ENCODE results near the gene STH.

STH gene

DNA sequence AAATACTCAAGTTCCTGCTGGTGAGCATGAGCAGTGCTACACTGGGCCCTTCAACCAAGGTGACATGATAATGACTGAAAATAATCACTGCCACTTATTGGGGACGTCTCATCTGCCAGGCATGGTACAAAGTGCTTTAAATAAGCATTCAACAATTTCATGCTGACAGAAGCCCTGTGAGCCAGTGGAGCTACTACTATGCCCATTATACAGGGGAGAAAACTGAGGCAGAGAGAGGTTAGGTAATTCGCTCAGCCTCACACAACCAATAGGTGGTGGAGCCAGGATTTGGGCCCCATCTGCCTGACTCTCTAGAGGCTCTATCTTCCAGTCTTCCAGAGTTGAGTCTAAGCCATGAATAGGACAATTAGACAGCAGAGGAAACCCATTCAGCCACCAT is 30.3 kb upstream of the STH start:
- no peak for DNase-seq

DNA sequence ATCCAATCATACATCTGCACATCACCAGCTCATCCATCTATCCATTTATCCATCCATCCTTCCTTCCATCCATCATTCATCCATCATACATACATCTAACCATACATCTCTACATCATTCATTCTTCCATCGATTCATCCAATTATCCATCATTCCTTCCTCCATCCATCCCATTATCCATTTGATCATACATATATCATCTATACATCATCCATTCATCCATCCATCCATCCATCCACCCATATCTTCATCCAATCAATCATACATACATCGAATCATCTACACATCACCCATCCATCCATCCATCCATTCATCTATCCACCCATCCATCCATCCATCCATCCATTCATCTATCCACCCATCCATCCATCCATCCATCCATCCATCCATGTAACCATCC is 29.3 kb upstream of the STH start:
- DNase-seq = no peak

DNA sequence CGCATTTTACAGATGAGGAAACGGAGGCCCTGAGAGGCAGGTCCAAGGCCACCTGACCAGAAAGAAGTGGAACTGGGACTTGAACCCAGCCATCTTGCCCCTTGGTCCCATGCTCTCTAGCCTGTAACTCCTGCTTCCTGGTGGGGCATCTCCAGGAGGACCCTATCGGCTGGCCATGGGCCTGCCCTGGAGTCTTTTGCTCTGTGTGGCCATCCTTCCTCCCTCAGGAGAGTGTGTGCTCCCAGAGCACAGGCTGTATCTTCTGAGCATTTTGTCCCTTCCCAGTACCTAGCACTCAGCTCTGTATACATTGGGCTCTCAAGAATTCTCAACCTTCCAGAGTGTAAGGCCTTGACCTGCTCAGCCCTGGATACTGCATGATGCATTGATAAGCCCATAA is 28.4 kb upstream of the STH start:
- no peak for DNase-seq

DNA sequence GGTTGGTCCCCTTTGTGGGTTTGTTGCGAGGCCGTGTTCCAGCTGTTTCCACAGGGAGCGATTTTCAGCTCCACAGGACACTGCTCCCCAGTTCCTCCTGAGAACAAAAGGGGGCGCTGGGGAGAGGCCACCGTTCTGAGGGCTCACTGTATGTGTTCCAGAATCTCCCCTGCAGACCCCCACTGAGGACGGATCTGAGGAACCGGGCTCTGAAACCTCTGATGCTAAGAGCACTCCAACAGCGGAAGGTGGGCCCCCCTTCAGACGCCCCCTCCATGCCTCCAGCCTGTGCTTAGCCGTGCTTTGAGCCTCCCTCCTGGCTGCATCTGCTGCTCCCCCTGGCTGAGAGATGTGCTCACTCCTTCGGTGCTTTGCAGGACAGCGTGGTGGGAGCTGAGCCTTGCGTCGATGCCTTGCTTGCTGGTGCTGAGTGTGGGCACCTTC is 27.3 kb upstream of the STH start:
- DNase-seq = no peak

DNA sequence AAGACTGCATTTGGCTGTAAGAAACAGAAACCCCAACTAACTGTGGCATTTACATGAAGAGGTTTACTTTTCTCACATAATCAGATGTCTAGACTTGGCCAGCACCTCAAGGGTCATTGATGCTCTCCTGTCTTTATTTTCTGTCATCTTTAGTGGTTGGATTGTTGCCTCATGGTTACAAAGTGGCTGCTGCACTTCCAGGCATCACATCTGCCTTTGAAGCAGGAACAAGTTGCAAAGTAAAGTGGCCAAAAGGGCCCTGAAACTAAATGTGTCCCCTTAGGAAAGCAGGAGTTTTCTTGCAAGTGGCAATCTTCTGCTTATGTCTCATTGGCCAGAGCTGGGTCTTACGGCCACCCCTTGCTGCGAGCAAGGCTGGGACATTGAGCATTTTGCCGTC is 26.5 kb upstream of the STH start:
- no peak for DNase-seq

DNA sequence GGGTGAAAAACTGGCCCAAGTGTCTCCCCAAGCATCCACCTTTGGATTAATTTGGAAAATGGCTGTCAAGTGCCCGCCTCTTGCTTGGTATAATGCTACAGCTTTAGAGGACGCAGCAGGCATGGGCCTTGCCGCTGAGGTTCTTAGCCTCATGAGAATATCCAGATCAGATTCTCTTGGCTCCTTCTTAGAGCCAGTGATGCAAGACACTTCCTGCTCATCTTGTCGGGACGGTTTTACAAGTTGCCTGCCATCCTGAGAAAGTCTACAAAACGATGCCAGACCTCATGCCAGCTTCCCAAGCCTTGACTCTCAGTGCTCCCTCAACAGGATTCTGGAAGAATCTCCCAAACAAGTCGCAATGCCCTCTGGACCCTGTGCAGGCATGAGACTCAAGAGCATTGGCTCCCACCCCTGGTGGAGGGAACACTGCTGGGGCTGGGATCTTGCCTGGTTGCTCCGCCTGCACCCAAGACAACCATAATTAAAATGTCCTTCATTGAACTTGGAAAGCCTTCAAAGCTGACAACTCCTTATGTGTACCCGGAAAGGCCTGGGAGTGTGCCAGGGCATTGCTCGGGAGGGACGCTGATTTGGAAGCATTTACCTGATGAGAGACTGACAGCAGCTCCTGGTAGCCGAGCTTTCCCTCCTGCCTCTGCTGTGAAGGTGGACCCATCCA is 25.8 kb upstream of the STH start:
- no peak for DNase-seq

DNA sequence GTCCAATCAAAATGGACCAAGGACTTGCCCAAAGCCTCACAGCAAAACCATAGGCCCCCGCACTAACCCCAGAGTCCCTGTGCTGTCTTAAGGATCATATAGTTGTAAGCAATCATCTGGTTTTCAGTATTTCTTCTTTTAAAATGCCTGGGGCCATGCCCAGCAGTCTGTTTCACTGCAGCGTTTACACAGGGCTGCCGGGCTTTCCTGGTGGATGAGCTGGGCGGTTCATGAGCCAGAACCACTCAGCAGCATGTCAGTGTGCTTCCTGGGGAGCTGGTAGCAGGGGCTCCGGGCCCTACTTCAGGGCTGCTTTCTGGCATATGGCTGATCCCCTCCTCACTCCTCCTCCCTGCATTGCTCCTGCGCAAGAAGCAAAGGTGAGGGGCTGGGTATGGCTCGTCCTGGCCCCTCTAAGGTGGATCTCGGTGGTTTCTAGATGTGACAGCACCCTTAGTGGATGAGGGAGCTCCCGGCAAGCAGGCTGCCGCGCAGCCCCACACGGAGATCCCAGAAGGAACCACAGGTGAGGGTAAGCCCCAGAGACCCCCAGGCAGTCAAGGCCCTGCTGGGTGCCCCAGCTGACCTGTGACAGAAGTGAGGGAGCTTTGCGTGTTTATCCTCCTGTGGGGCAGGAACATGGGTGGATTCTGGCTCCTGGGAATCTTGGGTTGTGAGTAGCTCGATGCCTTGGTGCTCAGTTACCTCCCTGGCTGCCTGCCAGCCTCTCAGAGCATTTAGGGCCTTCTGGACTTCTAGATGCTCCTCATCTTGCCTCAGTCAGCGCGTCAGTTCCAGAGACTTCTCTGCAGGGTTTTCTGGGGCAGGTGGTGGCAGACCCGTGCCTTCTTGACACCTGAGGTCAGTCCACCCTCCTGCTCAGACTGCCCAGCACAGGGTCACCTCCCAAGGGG is 24.8 kb upstream of the STH start:
- DNase-seq = no peak

DNA sequence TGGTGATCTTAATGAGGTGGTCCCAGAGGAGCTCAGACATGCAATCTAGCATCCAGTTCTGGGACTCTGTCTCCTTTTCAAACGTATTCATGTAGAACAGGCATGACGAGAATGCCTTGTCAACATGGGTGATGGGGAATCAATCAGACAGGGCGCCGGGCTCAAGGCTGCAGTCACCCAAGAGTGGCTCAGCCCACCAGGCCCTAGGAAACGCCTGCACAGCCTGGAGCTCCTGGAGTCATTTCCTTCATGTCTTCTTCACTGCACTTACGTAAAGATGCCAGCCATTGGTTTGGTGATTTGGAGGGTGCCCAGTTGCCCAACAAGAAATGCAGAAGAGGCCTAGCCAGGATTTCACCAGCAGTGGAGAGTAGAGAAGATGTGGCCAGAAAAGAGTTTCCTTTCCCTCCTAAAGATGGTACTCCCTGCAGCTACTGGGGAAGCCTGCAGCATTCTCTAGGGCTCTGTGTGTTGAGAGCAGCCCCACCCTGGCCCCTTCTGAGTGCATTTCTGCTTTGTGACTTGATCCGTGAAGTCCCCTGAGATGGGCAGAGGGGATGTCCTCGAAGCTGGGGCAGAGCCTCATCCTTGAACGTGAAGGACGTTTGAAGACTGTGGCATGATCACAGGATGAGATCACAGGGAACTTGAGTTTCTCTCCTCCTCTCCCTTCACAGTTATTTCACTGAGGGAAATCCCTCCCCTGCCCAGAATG is 24.0 kb upstream of the STH start:
- no peak for DNase-seq

DNA sequence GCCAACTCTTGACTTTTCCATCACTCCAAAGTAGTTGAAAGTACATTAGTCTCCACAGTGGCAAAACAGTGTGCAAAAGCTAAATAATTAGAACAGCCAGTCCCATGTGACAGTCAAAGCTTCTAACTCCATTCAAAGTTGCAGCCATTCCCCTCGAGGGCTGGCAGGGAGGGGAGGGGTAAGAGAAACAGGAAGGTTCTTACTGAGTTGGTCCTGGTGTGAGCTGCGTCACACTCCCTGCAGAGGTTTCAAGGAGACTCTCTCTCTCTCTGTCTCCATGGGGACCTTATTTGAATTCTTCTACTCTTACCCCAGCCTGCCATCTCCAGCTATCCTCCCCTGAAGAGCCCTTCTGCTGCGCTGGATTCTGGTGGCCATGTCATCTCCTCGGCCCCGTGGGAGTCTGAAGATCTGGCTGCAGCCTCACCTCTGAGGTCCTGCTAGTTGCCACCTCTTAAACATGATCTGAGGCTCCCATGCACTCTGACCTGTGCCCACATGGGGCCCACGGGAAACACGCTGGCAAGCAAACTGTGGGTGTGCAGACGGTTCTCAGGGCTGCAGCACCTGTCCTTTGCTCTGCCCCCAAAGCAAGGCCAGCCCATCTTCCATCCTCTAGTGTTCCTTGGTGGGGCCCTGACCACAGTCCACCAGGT is 23.3 kb upstream of the STH start:
- no peak for DNase-seq

DNA sequence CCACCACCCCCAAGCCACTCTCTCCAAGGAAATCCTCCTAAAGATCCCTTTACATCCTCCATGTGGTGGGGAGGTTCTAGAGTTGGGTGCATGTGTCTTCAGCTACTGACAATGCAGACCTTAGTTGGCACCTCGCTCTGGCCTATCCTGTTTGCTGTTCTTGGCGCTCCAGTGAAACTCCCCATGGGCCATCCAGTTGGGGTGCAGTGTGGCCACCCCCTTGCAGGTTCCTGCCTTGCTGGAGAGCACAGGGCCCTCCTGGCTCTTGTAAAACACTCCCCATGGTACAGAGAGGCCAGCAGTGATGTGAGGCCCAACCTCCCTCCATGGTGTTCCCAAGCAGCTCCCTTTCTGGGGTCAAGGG is 22.7 kb upstream of the STH start:
- no peak for DNase-seq

DNA sequence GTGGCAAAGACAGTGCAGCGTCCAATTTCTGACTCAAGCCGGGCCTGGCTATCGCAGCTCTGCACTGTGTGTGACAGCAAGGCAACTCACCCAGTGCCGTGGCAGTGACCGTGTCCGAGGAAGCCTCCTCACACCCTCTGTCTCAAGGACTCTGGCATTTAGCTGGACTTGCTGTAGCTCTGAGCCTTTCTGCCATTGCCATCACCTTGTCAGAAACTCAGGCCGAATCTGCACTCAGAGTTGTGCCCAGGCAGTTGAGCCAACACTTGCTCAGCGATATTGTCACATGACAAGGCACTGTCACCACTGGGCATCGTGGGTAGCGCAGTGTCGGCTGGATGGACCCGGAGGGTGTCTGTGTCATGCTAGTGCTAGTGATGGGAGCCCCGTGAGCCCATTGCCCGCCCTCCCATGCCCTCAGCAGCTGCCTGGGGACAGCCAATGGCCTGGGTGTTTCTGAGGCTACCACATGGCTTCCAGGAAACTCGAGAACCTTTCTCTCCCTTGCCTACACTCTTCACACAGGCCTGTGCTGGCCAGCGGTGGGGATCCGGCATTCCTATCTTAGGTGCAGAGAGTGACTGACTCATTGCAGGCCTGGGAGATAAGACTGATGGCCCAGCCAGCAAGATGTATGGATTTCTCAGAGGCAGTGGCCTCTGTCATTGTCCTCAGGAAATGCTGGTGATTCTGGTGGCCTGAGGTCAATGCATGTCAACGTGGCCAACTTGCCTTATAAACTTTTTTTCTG is 22.1 kb upstream of the STH start:
- DNase-seq = no peak

DNA sequence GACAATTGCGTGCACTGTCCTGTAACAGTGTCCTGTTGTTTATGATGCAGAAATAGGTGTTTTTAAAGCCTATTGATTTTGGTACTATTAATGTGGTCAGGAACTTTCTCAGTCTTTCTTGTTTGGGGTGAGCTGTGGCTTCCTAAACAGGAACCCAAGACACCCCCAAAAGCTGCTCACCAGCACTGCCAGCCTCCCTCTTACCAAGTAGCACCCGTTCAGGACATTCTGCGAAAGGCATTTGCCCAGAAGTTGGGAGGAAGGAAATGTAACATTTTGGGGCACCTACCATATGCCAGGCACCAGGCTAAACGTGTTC is 21.6 kb upstream of the STH start:
- DNase-seq = no peak

DNA sequence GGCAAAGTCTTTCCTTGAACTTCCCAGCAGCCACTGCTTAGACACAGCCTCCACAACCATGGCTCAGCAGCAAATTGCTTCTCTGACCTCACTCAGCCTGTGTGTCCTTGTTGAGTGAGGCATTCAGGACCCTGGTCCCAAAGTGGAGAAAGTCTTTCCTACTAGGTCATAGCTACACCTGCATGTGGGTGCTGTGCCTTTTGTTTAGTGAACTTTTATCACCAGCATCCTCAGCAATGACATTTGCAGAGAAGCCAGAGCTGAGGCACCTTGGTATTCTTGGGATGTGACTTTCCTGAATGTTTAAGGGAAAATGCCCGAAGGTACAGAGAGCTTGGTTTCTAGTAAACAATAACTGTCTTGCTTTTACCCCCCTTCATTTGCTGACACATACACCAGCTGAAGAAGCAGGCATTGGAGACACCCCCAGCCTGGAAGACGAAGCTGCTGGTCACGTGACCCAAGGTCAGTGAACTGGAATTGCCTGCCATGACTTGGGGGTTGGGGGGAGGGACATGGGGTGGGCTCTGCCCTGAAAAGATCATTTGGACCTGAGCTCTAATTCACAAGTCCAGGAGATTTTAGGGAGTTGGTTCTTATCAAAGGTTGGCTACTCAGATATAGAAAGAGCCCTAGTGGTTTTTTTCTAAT is 20.9 kb upstream of the STH start:
- no peak for DNase-seq

DNA sequence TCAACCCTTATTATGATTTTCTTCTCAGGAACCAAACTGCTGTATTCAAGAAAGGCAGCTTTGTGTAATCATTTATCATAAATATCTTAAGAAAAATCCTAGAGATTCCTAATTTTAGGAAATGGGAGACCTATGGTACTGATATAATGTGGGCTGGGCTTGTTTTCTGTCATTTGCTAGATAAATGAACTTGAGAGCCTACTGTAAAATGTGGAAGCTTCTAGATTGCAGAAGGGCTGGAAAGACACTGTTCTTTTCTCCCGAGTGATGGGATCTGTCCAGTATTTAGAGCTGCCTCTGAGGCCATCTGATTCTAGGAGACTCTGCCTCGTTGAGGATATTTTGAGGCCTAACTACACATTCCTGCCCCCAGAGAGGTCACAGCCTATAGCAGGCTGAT is 19.9 kb upstream of the STH start:
- no peak for DNase-seq

DNA sequence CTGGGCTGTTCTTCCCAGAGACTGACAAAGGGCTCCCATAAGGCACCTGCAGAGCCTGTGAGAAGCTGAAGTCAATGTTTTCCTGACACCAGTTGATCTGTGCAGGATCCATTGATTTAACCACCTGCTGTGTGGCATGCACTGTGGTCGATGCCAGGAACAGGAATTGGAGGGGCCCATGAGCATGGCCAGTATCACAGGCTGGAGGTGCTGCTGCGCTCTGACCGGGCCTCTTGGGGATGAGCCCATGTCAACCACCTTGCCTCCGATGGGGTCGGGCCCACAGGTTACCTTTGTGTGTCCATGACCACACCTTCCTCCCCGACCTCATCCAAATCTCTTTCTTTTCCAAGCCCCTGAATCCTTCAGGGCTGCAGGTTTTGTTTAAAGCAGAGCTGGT is 18.2 kb upstream of the STH start:
- DNase-seq = no peak

DNA sequence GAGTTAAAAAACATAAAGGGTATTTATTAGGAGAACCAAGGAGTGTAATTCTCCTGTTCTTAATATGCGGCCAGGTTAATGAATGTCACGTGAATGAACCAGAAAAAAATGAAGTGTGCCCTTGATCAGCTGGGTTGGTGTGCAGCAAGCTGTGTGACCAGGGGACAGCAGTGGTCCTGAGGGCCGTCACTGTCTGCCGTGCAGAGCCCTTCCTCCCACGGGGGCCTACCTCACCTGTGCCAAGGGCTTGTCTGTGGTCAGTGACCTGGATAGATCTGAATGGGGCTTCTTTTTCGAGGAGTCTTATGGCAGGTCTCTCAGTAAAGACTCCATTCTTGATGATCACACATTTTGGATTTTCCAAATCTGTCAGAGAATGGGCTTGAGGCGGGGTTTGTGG is 17.7 kb upstream of the STH start:
- no peak for DNase-seq

DNA sequence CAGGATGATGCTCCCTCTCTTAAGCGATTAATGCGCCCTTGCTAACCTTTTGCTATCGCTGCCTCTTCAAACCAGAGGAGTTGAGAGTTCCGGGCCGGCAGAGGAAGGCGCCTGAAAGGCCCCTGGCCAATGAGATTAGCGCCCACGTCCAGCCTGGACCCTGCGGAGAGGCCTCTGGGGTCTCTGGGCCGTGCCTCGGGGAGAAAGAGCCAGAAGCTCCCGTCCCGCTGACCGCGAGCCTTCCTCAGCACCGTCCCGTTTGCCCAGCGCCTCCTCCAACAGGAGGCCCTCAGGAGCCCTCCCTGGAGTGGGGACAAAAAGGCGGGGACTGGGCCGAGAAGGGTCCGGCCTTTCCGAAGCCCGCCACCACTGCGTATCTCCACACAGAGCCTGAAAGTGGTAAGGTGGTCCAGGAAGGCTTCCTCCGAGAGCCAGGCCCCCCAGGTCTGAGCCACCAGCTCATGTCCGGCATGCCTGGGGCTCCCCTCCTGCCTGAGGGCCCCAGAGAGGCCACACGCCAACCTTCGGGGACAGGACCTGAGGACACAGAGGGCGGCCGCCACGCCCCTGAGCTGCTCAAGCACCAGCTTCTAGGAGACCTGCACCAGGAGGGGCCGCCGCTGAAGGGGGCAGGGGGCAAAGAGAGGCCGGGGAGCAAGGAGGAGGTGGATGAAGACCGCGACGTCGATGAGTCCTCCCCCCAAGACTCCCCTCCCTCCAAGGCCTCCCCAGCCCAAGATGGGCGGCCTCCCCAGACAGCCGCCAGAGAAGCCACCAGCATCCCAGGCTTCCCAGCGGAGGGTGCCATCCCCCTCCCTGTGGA is 16.0 kb upstream of the STH start:
- DNase-seq = no peak

DNA sequence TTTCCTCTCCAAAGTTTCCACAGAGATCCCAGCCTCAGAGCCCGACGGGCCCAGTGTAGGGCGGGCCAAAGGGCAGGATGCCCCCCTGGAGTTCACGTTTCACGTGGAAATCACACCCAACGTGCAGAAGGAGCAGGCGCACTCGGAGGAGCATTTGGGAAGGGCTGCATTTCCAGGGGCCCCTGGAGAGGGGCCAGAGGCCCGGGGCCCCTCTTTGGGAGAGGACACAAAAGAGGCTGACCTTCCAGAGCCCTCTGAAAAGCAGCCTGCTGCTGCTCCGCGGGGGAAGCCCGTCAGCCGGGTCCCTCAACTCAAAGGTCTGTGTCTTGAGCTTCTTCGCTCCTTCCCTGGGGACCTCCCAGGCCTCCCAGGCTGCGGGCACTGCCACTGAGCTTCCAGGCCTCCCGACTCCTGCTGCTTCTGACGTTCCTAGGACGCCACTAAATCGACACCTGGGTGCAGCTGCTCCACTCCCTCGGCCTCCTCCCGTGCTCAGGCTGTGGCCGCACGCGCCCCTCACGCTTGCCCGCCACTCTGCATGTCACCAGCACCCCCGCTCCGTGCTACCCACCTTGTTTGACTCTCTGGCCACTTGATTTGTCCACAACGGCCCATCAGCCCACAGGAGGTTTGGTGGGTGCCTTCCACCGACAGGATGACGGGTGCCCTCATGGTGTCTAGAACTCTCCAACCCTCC is 15.3 kb upstream of the STH start:
- DNase-seq = no peak

DNA sequence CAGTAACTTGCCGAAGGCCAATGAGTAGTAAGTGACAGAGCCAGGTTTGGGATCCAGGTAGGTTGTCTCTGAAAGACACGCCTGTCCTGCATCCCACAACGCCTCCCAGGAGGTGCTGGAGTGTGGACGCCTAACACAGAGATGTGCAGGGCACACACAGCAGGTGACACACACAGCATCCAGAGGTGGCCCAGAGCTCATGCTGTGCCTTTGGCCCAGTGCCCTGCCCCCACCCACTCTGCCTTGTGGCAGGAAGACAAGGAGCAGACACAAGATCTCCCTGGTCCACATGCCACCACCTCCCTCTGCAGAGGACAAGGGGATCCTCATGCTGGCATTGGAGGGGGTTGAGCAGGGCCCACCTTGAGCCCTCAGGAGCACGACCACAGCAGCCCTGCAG is 14.7 kb upstream of the STH start:
- DNase-seq = no peak

DNA sequence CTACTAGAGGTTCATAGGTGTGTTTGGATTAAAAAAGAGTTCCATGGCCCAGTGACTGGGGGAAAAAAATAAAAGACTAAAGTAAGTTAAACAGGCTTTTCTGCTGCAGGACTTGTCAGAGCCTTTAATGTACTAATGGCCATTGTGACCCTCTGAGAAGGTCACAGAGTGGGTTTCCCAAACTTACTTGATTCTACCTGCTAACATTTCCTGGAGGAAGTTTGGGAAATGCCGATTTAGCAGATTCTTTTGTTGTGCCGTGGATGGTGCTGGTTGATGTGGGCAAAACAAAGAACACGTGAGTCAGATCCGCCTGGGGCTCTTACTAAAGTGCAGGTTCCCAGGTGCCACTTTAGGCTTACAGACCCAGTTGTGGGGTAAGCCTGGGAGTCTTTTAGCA is 13.6 kb upstream of the STH start:
- no peak for DNase-seq

DNA sequence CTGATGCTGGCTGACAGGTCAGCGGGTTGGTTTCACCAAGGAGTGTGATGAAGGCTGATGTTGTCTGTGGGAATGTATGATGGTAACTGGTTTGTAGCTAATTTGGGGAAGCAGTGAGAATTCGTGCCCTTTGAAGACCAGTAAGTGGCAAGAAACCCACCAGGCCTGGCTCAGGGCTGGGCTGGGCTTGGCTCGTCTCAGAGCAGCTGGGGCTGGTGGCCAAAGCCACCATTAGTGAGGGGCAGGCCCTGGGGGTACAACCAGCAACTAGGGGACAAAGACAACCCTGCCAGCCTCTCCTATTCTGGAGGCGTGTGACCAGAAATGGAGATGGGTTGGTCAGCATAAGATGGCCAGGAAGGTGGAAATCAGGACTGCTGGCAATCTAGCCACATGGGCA is 13.0 kb upstream of the STH start:
- no peak for DNase-seq
